ENCODE results near the gene DNAJC1. TPM values are rescaled to one million over a fixed set of nuclear protein-coding genes. Genes with fewer than 3 reads are reported as not detected.

DNAJC1 gene
- total and polyA plus RNA-seq, 2 of the 4 experiments (the other 2 are of a cell fraction) = 12.7 to 13.3 TPM

- no peak overlapping the region for H3K14ac ChIP-seq (replicated peaks; ENCODE audit: low read depth, low read length)
- no peak overlapping the region for H2AFZ ChIP-seq (replicated peaks; ENCODE audit: low read length, poor library complexity)
- H4K5ac ChIP-seq (ENCODE audit: low read depth, low read length) = no peak overlapping the region
- dilution Hi-C loops (cut with HindIII; ENCODE audit: low sequenced_read_pairs, unreplicated experiment) = no loop called here
- no peak overlapping the region for H3K56ac ChIP-seq (ENCODE audit: extremely low read depth, insufficient read depth, low read length)
- TF ChIP-seq, protein P1, sequence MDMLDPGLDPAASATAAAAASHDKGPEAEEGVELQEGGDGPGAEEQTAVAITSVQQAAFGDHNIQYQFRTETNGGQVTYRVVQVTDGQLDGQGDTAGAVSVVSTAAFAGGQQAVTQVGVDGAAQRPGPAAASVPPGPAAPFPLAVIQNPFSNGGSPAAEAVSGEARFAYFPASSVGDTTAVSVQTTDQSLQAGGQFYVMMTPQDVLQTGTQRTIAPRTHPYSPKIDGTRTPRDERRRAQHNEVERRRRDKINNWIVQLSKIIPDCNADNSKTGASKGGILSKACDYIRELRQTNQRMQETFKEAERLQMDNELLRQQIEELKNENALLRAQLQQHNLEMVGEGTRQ (IDR thresholded peaks at IDR 0.05; ENCODE audit: low read depth, low read length) = no peak
- TF ChIP-seq RAD21 (IDR thresholded peaks at IDR 0.05; ENCODE audit: low read length) (no peak), BHLHE40 (IDR thresholded peaks at IDR 0.05; ENCODE audit: low read depth, low read length) (no peak), FOS (IDR thresholded peaks at IDR 0.05; ENCODE audit: low read depth, low read length) (no peak), SMC3 (IDR thresholded peaks at IDR 0.05; ENCODE audit: low read depth, low read length) (no peak), RFX5 (IDR thresholded peaks at IDR 0.05; ENCODE audit: low read depth, low read length) (no peak), CHD1 (IDR thresholded peaks at IDR 0.05; ENCODE audit: low read depth, low read length) (no peak), MXI1 (IDR thresholded peaks at IDR 0.05; ENCODE audit: borderline replicate concordance, low read depth, low read length) (no peak), NFE2L2 (IDR thresholded peaks at IDR 0.05; ENCODE audit: low read depth, low read length) (no peak), CEBPB (IDR thresholded peaks at IDR 0.05; ENCODE audit: low read depth, low read length) (no peak), ELK1 (IDR thresholded peaks at IDR 0.05; ENCODE audit: borderline replicate concordance, low read depth, low read length) (no peak), RCOR1 (IDR thresholded peaks at IDR 0.05; ENCODE audit: insufficient replicate concordance, low read length) (no peak), POLR2A (IDR thresholded peaks at IDR 0.05; ENCODE audit: low read depth, low read length) (no peak), MAZ (IDR thresholded peaks at IDR 0.05; ENCODE audit: borderline replicate concordance, low read depth, low read length) (no peak)
- no CpG with 5 or more reads among the region's 2 CpGs for WGBS, 2 experiments (ENCODE audit: extremely low coverage in 2 of 2, insufficient read length in 1 of 2)
- no peak overlapping the region for H3K4ac ChIP-seq (ENCODE audit: low read depth, low read length)
- no peaks in the 10 kb centered on the region for H3K36me3 ChIP-seq (ENCODE audit: control insufficient read depth, insufficient read depth, low read length)
- H3K4me1 ChIP-seq (ENCODE audit: control insufficient read depth, insufficient read depth, low read length) = no peaks in the 10 kb centered on the region; the same call in 1 of the 2 replicates
- no peak overlapping the region for H2AK5ac ChIP-seq (ENCODE audit: low read depth, low read length)
- DNase-seq (no peak), ATAC-seq (ENCODE audit: low read depth) (no peak)
- no peak overlapping the region for H3K18ac ChIP-seq (ENCODE audit: low read depth, low read length)
- BruUV-seq (replicated peaks) = no TSS peak
- no peak overlapping the region for H2BK15ac ChIP-seq (ENCODE audit: low read depth, low read length)
- no peak overlapping the region for H3K23ac ChIP-seq (ENCODE audit: low read depth, low read length)
- H3K9ac ChIP-seq (ENCODE audit: low read depth, low read length) = no peak overlapping the region
- no peak overlapping the region for H2BK120ac ChIP-seq (ENCODE audit: low read depth, low read length)
- H3K27ac ChIP-seq (ENCODE audit: insufficient read depth, low read length) = no peak overlapping the region
- peaks cover 3 to 17% of the 10 kb centered on the region in 2 experiments; a peak in 3 of 4 replicates for H3K79me1 ChIP-seq (ENCODE audit: low read depth in 1 of 2, low read length in 2 of 2)
- no peak overlapping the region for H2AK9ac ChIP-seq (replicated peaks; ENCODE audit: low read depth, low read length, poor library complexity)
- no peaks in the 10 kb centered on the region; the same call in none of the 2 replicates for H3K27me3 ChIP-seq (ENCODE audit: control insufficient read depth, insufficient read depth, low read length)
- H2BK20ac ChIP-seq (ENCODE audit: low read depth, low read length) = no peak overlapping the region
- H2BK5ac ChIP-seq (ENCODE audit: low read depth, low read length, poor library complexity, severe bottlenecking) = no peak overlapping the region
- H3K9me1 ChIP-seq (ENCODE audit: insufficient read depth, low read length) = no peaks in the 10 kb centered on the region
- H4K20me1 ChIP-seq (ENCODE audit: insufficient read depth, low read length) = no peaks in the 10 kb centered on the region
- in situ Hi-C loops (cut with MboI; ENCODE audit: low sequenced_read_pairs) = loop anchor here (5.0 to 25.0 kb wide), 4 partner anchors 309 to 987 kb away; partner anchors contain the start of gene COMMD3
- ChIA-PET POLR2A (ENCODE audit: unreplicated experiment) (no interaction called here), CTCF (interaction anchor here (2.9 kb wide), 1 partner anchor 983 kb away, joined by 10 read pairs; no protein-coding TSS in a partner anchor)
- no peak overlapping the region for H3K4me3 ChIP-seq (ENCODE audit: insufficient read depth, low read depth, low read length)
- no peak overlapping the region for H3K4me2 ChIP-seq (ENCODE audit: low read depth, low read length)
- no peaks in the 10 kb centered on the region for H3K9me3 ChIP-seq (ENCODE audit: control insufficient read depth, insufficient read depth, low read length)
- no peak overlapping the region for H4K91ac ChIP-seq (ENCODE audit: insufficient read depth, low read depth, low read length)
- intact Hi-C loops (cut with micrococcal nuclease) = loop anchor here (10.0 kb wide), 2 partner anchors 549 to 709 kb away; partner anchors contain the start of gene PIP4K2A
- no peak overlapping the region for H4K8ac ChIP-seq (ENCODE audit: low read depth in 2 of 2, low read length in 2 of 2)
Measured at GRCh38 chr10:22005763-22006162, 2.2 kb upstream of the DNAJC1 start.

Measured in IMR-90 (cell line).